MM.1S (cell line): ENCODE results near the gene DCPS.

Source experiments
- DNase-seq: peaks from one replicate; pipeline ENCODE4 v3.0.0-alpha.2; 2015
- H2AFZ ChIP-seq: fragments of 300-600 bp; sonication (generic); 2 replicates; pipeline ENCODE4 v1.6.0; 2016; ENCODE audit warnings: antibody characterized with exemption, low read length
- H3F3A ChIP-seq: fragments of 300-600 bp; sonication (generic); 2 replicates; pipeline ENCODE4 v1.6.1; 2016; ENCODE audit warnings: mild to moderate bottlenecking, antibody characterized with exemption, low read length, moderate library complexity, mixed read lengths; ENCODE audit not compliant: insufficient read depth
- H3K27ac ChIP-seq: fragments of 300-600 bp; sonication (generic); 2 replicates; pipeline ENCODE4 v1.5.1; 2016; ENCODE audit warnings: mild to moderate bottlenecking, low read length
- H3K27me3 ChIP-seq: fragments of 300-600 bp; sonication (generic); replicated peaks from 2 replicates; pipeline ENCODE4 v1.6.0; 2016; ENCODE audit warnings: low read length; ENCODE audit not compliant: insufficient read depth
- H3K36me3 ChIP-seq: fragments of 300-600 bp; sonication (generic); replicated peaks from 2 replicates; pipeline ENCODE4 v1.6.1; 2016; ENCODE audit warnings: mild to moderate bottlenecking, low read length, mixed read lengths; ENCODE audit not compliant: insufficient read depth
- H3K4me1 ChIP-seq: fragments of 300-600 bp; sonication (generic); 2 replicates; pipeline ENCODE4 v1.6.1; 2016; ENCODE audit warnings: low read length, mixed read lengths
- H3K4me2 ChIP-seq: fragments of 300-600 bp; sonication (generic); 2 replicates; pipeline ENCODE4 v1.6.0; 2016; ENCODE audit warnings: low read depth, low read length
- H3K4me3 ChIP-seq: fragments of 300-600 bp; sonication (generic); 2 replicates; pipeline ENCODE4 v1.5.1; 2016; ENCODE audit warnings: low read length, mixed read lengths
- H3K79me2 ChIP-seq: fragments of 300-600 bp; sonication (generic); 2 replicates; pipeline ENCODE4 v1.6.1; 2016; ENCODE audit warnings: mixed run types, low read length, mixed read lengths
- H3K9ac ChIP-seq: fragments of 300-600 bp; sonication (generic); 2 replicates; pipeline ENCODE4 v1.6.1; 2016; ENCODE audit warnings: low read length, mixed read lengths
- H3K9me2 ChIP-seq: fragments of 300-600 bp; sonication (generic); replicated peaks from 2 replicates; pipeline ENCODE4 v1.6.1; 2016; ENCODE audit warnings: mild to moderate bottlenecking, low read length, mixed read lengths; ENCODE audit not compliant: insufficient read depth
- H3K9me3 ChIP-seq: fragments of 300-600 bp; sonication (generic); replicated peaks from 2 replicates; pipeline ENCODE4 v1.6.1; 2016; ENCODE audit warnings: mild to moderate bottlenecking, low read length, mixed read lengths; ENCODE audit not compliant: insufficient read depth
- H4K20me1 ChIP-seq: fragments of 300-600 bp; sonication (generic); 2 replicates; pipeline ENCODE4 v1.6.1; 2016; ENCODE audit warnings: mild to moderate bottlenecking, low read length, moderate library complexity, mixed read lengths; ENCODE audit not compliant: insufficient read depth
- CTCF ChIP-seq: fragments of 300-600 bp; sonication (generic); IDR thresholded peaks from 2 replicates; pipeline ENCODE4 v1.5.1; 2016; ENCODE audit warnings: antibody characterized with exemption, low read length, mixed read lengths
- EZH2 ChIP-seq: fragments of 300-600 bp; sonication (generic); optimal IDR thresholded peaks from 2 replicates; pipeline ENCODE3; 2017; ENCODE audit warnings: low read depth, mild to moderate bottlenecking, antibody characterized with exemption, low read length, mixed read lengths
- EZH2phosphoT487 ChIP-seq: fragments of 300-600 bp; sonication (generic); IDR thresholded peaks from 2 replicates; pipeline ENCODE4 v1.6.1; 2018; ENCODE audit warnings: antibody characterized with exemption, low read length

Gene DCPS

GRCh38 chr11:126312961-126313360, 9.1 kb downstream of the DCPS start:
- H3K27ac ChIP-seq, result peak overlapping the region; percentile 14; the same call in 1 of the 2 replicates
- H3F3A ChIP-seq, result peaks cover 58% of the 10 kb centered on the region
- peaks cover 67% of the 10 kb centered on the region for H3K79me2 ChIP-seq
- no peaks in the 10 kb centered on the region for H3K9me3 ChIP-seq
- peaks cover 60% of the 10 kb centered on the region for H3K4me1 ChIP-seq
- H4K20me1 ChIP-seq, result no peaks in the 10 kb centered on the region
- H3K36me3 ChIP-seq, result 0 out of 2 replicates have a peak, but pooled peaks cover 6% of the 10 kb centered on the region
- no peak overlapping the region for H2AFZ ChIP-seq
- no peak for TF ChIP-seq EZH2phosphoT487
- TF ChIP-seq EZH2, result no peak
- TF ChIP-seq CTCF, result no peak
- peak overlapping the region; percentile 27; the same call in 1 of the 2 replicates for H3K4me2 ChIP-seq
- H3K9ac ChIP-seq, result no peak overlapping the region
- no peaks in the 10 kb centered on the region for H3K27me3 ChIP-seq
- H3K9me2 ChIP-seq, result no peaks in the 10 kb centered on the region
- no peak for DNase-seq
- no peak overlapping the region for H3K4me3 ChIP-seq

- Histone ChIP-seq H3K4me2 (peak overlapping the region; percentile 17; the same call in 1 of the 2 replicates), H3K27me3 (no peaks in the 10 kb centered on the region), H3K4me1 (peaks cover 64% of the 10 kb centered on the region), H3F3A (peaks cover 63% of the 10 kb centered on the region), H4K20me1 (no peaks in the 10 kb centered on the region), H3K36me3 (0 out of 2 replicates have a peak, but pooled peaks cover 4% of the 10 kb centered on the region), H3K9me2 (no peaks in the 10 kb centered on the region), H3K79me2 (peaks cover 68% of the 10 kb centered on the region), H3K9ac (no peak overlapping the region), H3K9me3 (no peaks in the 10 kb centered on the region), H3K27ac (peak overlapping the region; percentile 14; the same call in 1 of the 2 replicates), H3K4me3 (no peak overlapping the region), H2AFZ (no peak overlapping the region)
- DNase-seq, result peak; percentile 27
- no peak for TF ChIP-seq CTCF
- no peak for TF ChIP-seq EZH2phosphoT487
- no peak for TF ChIP-seq EZH2
Measured at GRCh38 chr11:126313826-126314225, 10.0 kb downstream of the DCPS start.

- no peak overlapping the region; the same call in 1 of the 2 replicates for H3K27ac ChIP-seq
- H3K27me3 ChIP-seq, result no peaks in the 10 kb centered on the region
- H3K9me3 ChIP-seq, result no peaks in the 10 kb centered on the region
- no peaks in the 10 kb centered on the region for H3K9me2 ChIP-seq
- H3K4me1 ChIP-seq, result peaks cover 44% of the 10 kb centered on the region
- peaks cover 92% of the 10 kb centered on the region for H3K79me2 ChIP-seq
- H4K20me1 ChIP-seq, result no peaks in the 10 kb centered on the region
- peak overlapping the region; percentile 35; the same call in 1 of the 2 replicates for H3K4me2 ChIP-seq
- DNase-seq, result no peak
- H3F3A ChIP-seq, result peaks cover 39% of the 10 kb centered on the region
- TF ChIP-seq EZH2phosphoT487 (no peak), CTCF (no peak), EZH2 (no peak)
- H3K36me3 ChIP-seq, result 0 out of 2 replicates have a peak, but pooled peaks cover 4% of the 10 kb centered on the region
- H3K4me3 ChIP-seq, result no peak overlapping the region
- no peak overlapping the region for H2AFZ ChIP-seq
- no peak overlapping the region for H3K9ac ChIP-seq
Measured at GRCh38 chr11:126317432-126317755, 13.5 kb downstream of the DCPS start.
